GM12878 (cell line): ENCODE results near the gene CD3E.

Experiments
- EZH2 ChIP-seq: IDR thresholded peaks from 2 replicates; pipeline ENCODE4 v1.6.1; 2012; ENCODE audit warnings: low read depth, mild to moderate bottlenecking, control low read depth, inconsistent platforms, low read length, borderline replicate concordance; ENCODE audit not compliant: control insufficient read depth
- NFXL1 ChIP-seq: fragments of 450-650 bp; IDR thresholded peaks from 2 replicates; pipeline ENCODE4 v1.6.1; 2017; ENCODE audit warnings: antibody characterized with exemption, mild to moderate bottlenecking, borderline replicate concordance
- RBBP5 ChIP-seq: fragments of 200-600 bp; sonication (generic); conservative IDR thresholded peaks from 2 replicates; pipeline ENCODE4 v1.6.1; 2016
- SP1 ChIP-seq: IDR thresholded peaks from one replicate; pipeline ENCODE4 v1.6.1; 2011; ENCODE audit warnings: low read depth, low read length
- TF ChIP-seq, protein P1 (sequence below): fragments of 450-650 bp; IDR thresholded peaks from 2 replicates; pipeline ENCODE4 v1.6.1; 2016; ENCODE audit warnings: mild to moderate bottlenecking
- TF ChIP-seq, protein P2 (sequence below), 3 experiments: IDR thresholded peaks in 2 of 3; conservative IDR thresholded peaks in 1 of 3; 2 replicates each; pipeline ENCODE4 v1.5.1; 2011; ENCODE audit warnings: low read depth in 3 of 3, low read length in 3 of 3, mild to moderate bottlenecking in 3 of 3, control low read depth in 2 of 3, moderate library complexity in 2 of 3, inconsistent platforms in 1 of 3, mixed read lengths in 1 of 3; ENCODE audit not compliant: control insufficient read depth in 2 of 3, insufficient read depth in 1 of 3; ENCODE audit errors: extremely low read depth in 1 of 3

DNA sequence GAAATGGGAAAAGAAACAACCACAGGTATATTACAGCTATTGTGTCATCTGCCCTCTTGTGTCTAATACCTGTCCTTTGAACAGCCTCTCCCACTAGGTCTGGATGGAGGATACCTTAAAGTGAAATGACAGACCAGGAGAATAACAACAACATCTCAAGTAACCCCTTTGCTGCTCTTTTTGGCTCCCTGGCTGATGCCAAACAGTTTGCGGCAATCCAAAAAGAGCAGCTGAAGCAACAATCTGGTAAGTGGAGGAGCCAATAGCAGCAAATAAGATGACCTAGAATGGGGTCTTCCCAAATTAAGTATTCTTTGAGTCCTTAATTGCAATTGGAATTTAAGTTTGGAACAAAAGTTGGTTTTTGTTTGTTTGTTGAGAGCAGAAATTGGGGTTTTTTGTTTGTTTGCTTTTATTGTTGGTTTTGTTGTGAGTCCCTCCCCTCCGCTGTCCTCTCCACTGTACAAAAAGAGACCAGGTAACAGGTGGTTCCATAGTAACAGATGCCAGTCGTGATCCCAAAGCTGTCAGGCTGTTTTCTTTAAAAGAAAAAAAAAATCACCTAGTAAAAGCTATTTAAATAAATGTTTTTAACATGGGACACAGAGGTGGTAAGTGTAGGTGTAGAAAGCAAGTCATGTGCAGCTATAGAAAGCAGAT is 60.6 kb downstream of the CD3E start:
- TF ChIP-seq, protein P1, sequence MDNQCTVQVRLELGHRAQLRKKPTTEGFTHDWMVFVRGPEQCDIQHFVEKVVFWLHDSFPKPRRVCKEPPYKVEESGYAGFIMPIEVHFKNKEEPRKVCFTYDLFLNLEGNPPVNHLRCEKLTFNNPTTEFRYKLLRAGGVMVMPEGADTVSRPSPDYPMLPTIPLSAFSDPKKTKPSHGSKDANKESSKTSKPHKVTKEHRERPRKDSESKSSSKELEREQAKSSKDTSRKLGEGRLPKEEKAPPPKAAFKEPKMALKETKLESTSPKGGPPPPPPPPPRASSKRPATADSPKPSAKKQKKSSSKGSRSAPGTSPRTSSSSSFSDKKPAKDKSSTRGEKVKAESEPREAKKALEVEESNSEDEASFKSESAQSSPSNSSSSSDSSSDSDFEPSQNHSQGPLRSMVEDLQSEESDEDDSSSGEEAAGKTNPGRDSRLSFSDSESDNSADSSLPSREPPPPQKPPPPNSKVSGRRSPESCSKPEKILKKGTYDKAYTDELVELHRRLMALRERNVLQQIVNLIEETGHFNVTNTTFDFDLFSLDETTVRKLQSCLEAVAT, result no peak
- TF ChIP-seq SP1, result no peak
- TF ChIP-seq, protein P2, sequence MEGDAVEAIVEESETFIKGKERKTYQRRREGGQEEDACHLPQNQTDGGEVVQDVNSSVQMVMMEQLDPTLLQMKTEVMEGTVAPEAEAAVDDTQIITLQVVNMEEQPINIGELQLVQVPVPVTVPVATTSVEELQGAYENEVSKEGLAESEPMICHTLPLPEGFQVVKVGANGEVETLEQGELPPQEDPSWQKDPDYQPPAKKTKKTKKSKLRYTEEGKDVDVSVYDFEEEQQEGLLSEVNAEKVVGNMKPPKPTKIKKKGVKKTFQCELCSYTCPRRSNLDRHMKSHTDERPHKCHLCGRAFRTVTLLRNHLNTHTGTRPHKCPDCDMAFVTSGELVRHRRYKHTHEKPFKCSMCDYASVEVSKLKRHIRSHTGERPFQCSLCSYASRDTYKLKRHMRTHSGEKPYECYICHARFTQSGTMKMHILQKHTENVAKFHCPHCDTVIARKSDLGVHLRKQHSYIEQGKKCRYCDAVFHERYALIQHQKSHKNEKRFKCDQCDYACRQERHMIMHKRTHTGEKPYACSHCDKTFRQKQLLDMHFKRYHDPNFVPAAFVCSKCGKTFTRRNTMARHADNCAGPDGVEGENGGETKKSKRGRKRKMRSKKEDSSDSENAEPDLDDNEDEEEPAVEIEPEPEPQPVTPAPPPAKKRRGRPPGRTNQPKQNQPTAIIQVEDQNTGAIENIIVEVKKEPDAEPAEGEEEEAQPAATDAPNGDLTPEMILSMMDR (IDR thresholded peaks at IDR 0.05 in 2 of 3, conservative IDR thresholded peaks at IDR 0.05 in 1 of 3; ENCODE audit: control insufficient read depth in 2 of 3, extremely low read depth in 1 of 3, insufficient read depth in 1 of 3, low read depth in 3 of 3, low read length in 3 of 3), result no peak
- no peak for TF ChIP-seq EZH2
- TF ChIP-seq NFXL1, result no peak
- TF ChIP-seq RBBP5, result no peak
